B cell (primary cell): Measurements from ENCODE around the gene FRMD8. TPM values are rescaled to one million over a fixed set of nuclear protein-coding genes. Genes with fewer than 3 reads are reported as not detected.

ENCODE experiments used
- ATAC-seq: fragments of 200-7000 bp; cut with Tn5 transposase; one replicate; pipeline ENCODE4 v1.10.0; 2021; ENCODE audit warnings: low read depth, mild to moderate bottlenecking, moderate number of reproducible peaks, moderate library complexity
- CTCF ChIA-PET: fragments of 350-600 bp; sonication (Branson Sonifier 250); formaldehyde crosslinking; loops from one replicate; lab custom pipeline; 2021; ENCODE audit warnings: antibody characterized with exemption, inconsistent platforms; lab: Charles Lee
- POLR2A ChIA-PET: fragments of 350-600 bp; sonication (Branson Sonifier 250); formaldehyde crosslinking; loops from one replicate; lab custom pipeline; 2021; ENCODE audit warnings: antibody characterized with exemption; lab: Charles Lee
- DNase-seq: peaks from one replicate; pipeline ENCODE4 v3.0.0; 2013
- H2AFZ ChIP-seq: 2 replicates; pipeline ENCODE4 v1.6.1; 2012; ENCODE audit warnings: mild to moderate bottlenecking, low read depth, low read length; ENCODE audit not compliant: insufficient read depth, poor library complexity, severe bottlenecking
- H3K27ac ChIP-seq, 2 donors: 1 replicate in 1 of 2; 2 replicates in 1 of 2; pipeline ENCODE4 v1.5.1; 2012 to 2013; ENCODE audit warnings: low read length in 2 of 2, mild to moderate bottlenecking in 2 of 2, moderate library complexity in 1 of 2
- H3K27me3 ChIP-seq, 4 experiments: fragments of 200-600 bp in 1 of 4; sonication (generic) in 1 of 4; replicated peaks in 1 of 4; 1 replicate in 2 of 4; 2 replicates in 2 of 4; pipeline versions ENCODE4 v1.6.1 to v1.7.0; 2013 to 2016; ENCODE audit warnings: low read length in 3 of 4, mild to moderate bottlenecking in 2 of 4, mixed read lengths in 1 of 4, moderate library complexity in 1 of 4; ENCODE audit not compliant: insufficient read depth in 4 of 4, control insufficient read depth in 3 of 4; ENCODE audit errors: control extremely low read depth in 1 of 4
- H3K36me3 ChIP-seq, 2 experiments: replicated peaks in 1 of 2; 1 replicate in 1 of 2; 2 replicates in 1 of 2; pipeline versions ENCODE4 v1.6.1 to v1.7.1; 2013; ENCODE audit warnings: low read length in 1 of 2; ENCODE audit not compliant: insufficient read depth in 2 of 2, control insufficient read depth in 1 of 2; ENCODE audit errors: control extremely low read depth in 1 of 2, extremely low read depth in 1 of 2
- H3K4me1 ChIP-seq, 2 donors: fragments of 200-600 bp in 1 of 2; sonication (generic) in 1 of 2; 1 replicate in 1 of 2; 2 replicates in 1 of 2; pipeline versions ENCODE4 v1.5.1 to v1.6.1; 2013 to 2017; ENCODE audit warnings: low read length in 2 of 2; ENCODE audit not compliant: control insufficient read depth in 2 of 2, insufficient read depth in 2 of 2
- H3K4me2 ChIP-seq: replicated peaks from 2 replicates; pipeline ENCODE3; 2012; ENCODE audit warnings: mild to moderate bottlenecking, low read depth, low read length; ENCODE audit not compliant: poor library complexity, severe bottlenecking
- H3K4me3 ChIP-seq, 5 experiments: fragments of 200-600 bp in 1 of 5; sonication (generic) in 1 of 5; 1 replicate in 3 of 5; 2 replicates in 2 of 5; pipeline versions ENCODE4 v1.5.1 to v1.7.0; 2011 to 2016; ENCODE audit warnings: low read length in 4 of 5, mild to moderate bottlenecking in 4 of 5, low read depth in 2 of 5, control low read depth in 1 of 5, moderate library complexity in 1 of 5; ENCODE audit not compliant: insufficient read depth in 1 of 5; ENCODE audit errors: control extremely low read depth in 1 of 5, extremely low read depth in 1 of 5
- H3K79me2 ChIP-seq: fragments of 200-600 bp; sonication (generic); one replicate; pipeline ENCODE4 v1.6.0; 2016; ENCODE audit warnings: low read length; ENCODE audit not compliant: control insufficient read depth, insufficient read depth
- H3K9ac ChIP-seq: fragments of 200-600 bp; sonication (generic); 2 replicates; pipeline ENCODE4 v1.6.1; 2017; ENCODE audit warnings: mild to moderate bottlenecking, low read length, moderate library complexity
- H3K9me3 ChIP-seq, 3 donors: one replicate each; pipeline versions ENCODE4 v1.6.1 to v1.7.1; 2013; ENCODE audit warnings: low read length in 2 of 3; ENCODE audit not compliant: control insufficient read depth in 2 of 3, insufficient read depth in 1 of 3; ENCODE audit errors: control extremely low read depth in 1 of 3
- H4K20me1 ChIP-seq: 2 replicates; pipeline ENCODE4 v1.6.0; 2012; ENCODE audit warnings: mild to moderate bottlenecking, low read length; ENCODE audit not compliant: insufficient read depth, control insufficient read depth, poor library complexity, severe bottlenecking
- H3K27ac Mint-ChIP-seq: one replicate; pipeline ENCODE4 v1.8.0; 2021; ENCODE audit warnings: mixed read lengths
- H3K27me3 Mint-ChIP-seq: one replicate; pipeline ENCODE4 v1.8.0; 2021; ENCODE audit warnings: mixed read lengths
- H3K4me1 Mint-ChIP-seq: one replicate; pipeline ENCODE4 v1.8.0; 2021; ENCODE audit warnings: mixed read lengths
- H3K4me3 Mint-ChIP-seq: one replicate; pipeline ENCODE4 v1.8.0; 2021; ENCODE audit warnings: mixed read lengths
- H3K9me3 Mint-ChIP-seq: one replicate; pipeline ENCODE4 v1.8.0; 2022; ENCODE audit warnings: mixed read lengths; ENCODE audit not compliant: insufficient read depth
- CTCF ChIP-seq: fragments of 200-600 bp; IDR thresholded peaks from one replicate; pipeline ENCODE4 v1.8.0; 2022; ENCODE audit warnings: antibody characterized with exemption, mild to moderate bottlenecking
- EZH2 ChIP-seq: IDR thresholded peaks from 2 replicates; pipeline ENCODE4 v1.6.1; 2012; ENCODE audit warnings: borderline replicate concordance, low read depth, mild to moderate bottlenecking, moderate library complexity, low read length; ENCODE audit not compliant: insufficient read depth, poor library complexity, severe bottlenecking
- WGBS: methylation state at CpG from one replicate; pipeline ENCODE4 v1.1.5; 2013; ENCODE audit warnings: missing lambda C conversion rate; ENCODE audit not compliant: insufficient coverage; 5-methylcytosine and 5-hydroxymethylcytosine counted together
- intact Hi-C: fragments of 100-400 bp; cut with micrococcal nuclease; formaldehyde crosslinking; loops from one replicate; pipeline ENCODE4 v1.10.0; 2022
- polyA plus RNA-seq: library from polyadenylated mRNA; depleted of rRNA; stranded (reverse); fragments of >200 nt; gene quantifications from 2 replicates; pipeline ENCODE4 v1.2.3, GENCODE V29; 2012
- total RNA-seq, 2 donors: library from RNA; stranded (reverse); fragments of 120-200 nt in 1 of 2; gene quantifications; 1 replicate in 1 of 2; 2 replicates in 1 of 2; pipeline versions ENCODE4 v1.2.3 to v1.2.4, GENCODE V29; 2013 to 2022

Gene FRMD8
- total and polyA plus RNA-seq, 2 donors (not counting 1 experiment from before 2014, with no cell fraction given) = 44.3 to 73.6 TPM

- Mint-ChIP-seq H3K4me3 (peak overlapping the region; percentile 71), H3K9me3 (no peaks in the 10 kb centered on the region), H3K27ac (peak overlapping the region; percentile 96), H3K4me1 (peaks cover 45% of the 10 kb centered on the region), H3K27me3 (no peaks in the 10 kb centered on the region)
- ATAC-seq (no peak), DNase-seq (no peak)
- Histone ChIP-seq H4K20me1 (no peaks in the 10 kb centered on the region), H3K79me2 (peaks cover 16% of the 10 kb centered on the region), H3K4me2 (peak overlapping the region; percentile 70), H3K9ac (no peak overlapping the region), H3K27me3 (no peaks in the 10 kb centered on the region), H2AFZ (no peak overlapping the region), H3K4me3 (no peak overlapping the region), H3K36me3 (peaks cover 3 to 44% of the 10 kb centered on the region in 2 experiments), H3K4me1 (peaks cover 39 to 65% of the 10 kb centered on the region in 2 donors), H3K9me3 (no peaks in the 10 kb centered on the region), H3K27ac (peak overlapping the region; percentile 81 to 86)
- intact Hi-C loops = no loop called here
- CTCF ChIA-PET = interaction anchor here (0.7 to 8.0 kb wide), 3 partner anchors 12 to 167 kb away, joined by 3 to 66 read pairs (median 3); no protein-coding TSS in a partner anchor
- no peak for TF ChIP-seq EZH2
- TF ChIP-seq CTCF = no peak
- POLR2A ChIA-PET = interaction anchor here (0.5 to 2.8 kb wide), 9 partner anchors 13 to 103 kb away, joined by 3 to 15 read pairs (median 4); partner anchors contain the start of gene MALAT1
- WGBS = 90% methylated on average over 24 of the region's 24 CpGs
These were observed 18.4 kb downstream of the FRMD8 start for GRCh38 chr11:65404638-65405339.
